H9 (cell line): ENCODE data around the gene MSTO1. TPM values are rescaled to one million over a fixed set of nuclear protein-coding genes. Genes with fewer than 3 reads are reported as not detected.

Experiments
- DNase-seq: peaks from one replicate; pipeline ENCODE4 v3.0.0-alpha.2; 2017
- H2AFZ ChIP-seq: one replicate; pipeline ENCODE4 v1.6.1; 2013; ENCODE audit warnings: mild to moderate bottlenecking, low read length, control low read depth, moderate library complexity
- H2AK5ac ChIP-seq: 2 replicates; pipeline ENCODE4 v1.6.1; 2013; ENCODE audit warnings: low read length, control low read depth, mixed read lengths; ENCODE audit not compliant: insufficient read length
- H2BK120ac ChIP-seq: one replicate; pipeline ENCODE4 v1.6.1; 2013; ENCODE audit warnings: low read depth, mild to moderate bottlenecking, low read length, control low read depth, inconsistent platforms; ENCODE audit not compliant: poor library complexity, severe bottlenecking
- H2BK12ac ChIP-seq: 2 replicates; pipeline ENCODE4 v1.6.1; 2013; ENCODE audit warnings: low read length, control low read depth, mixed read lengths, low read depth; ENCODE audit not compliant: insufficient read length
- H2BK15ac ChIP-seq: 2 replicates; pipeline ENCODE4 v1.6.1; 2013; ENCODE audit warnings: low read depth, low read length, control low read depth
- H2BK20ac ChIP-seq: one replicate; pipeline ENCODE4 v1.6.1; 2013; ENCODE audit warnings: low read depth, mild to moderate bottlenecking, low read length, control low read depth, inconsistent platforms; ENCODE audit not compliant: poor library complexity, severe bottlenecking
- H2BK5ac ChIP-seq: 2 replicates; pipeline ENCODE4 v1.6.1; 2013; ENCODE audit warnings: low read length, control low read depth, mixed read lengths; ENCODE audit not compliant: insufficient read length
- H3K14ac ChIP-seq: 2 replicates; pipeline ENCODE4 v1.6.1; 2013; ENCODE audit warnings: low read length, control low read depth; ENCODE audit not compliant: insufficient read depth
- H3K18ac ChIP-seq: 2 replicates; pipeline ENCODE4 v1.6.1; 2013; ENCODE audit warnings: low read depth, mild to moderate bottlenecking, mixed read lengths, low read length, control low read depth; ENCODE audit not compliant: insufficient read length
- H3K23ac ChIP-seq: 2 replicates; pipeline ENCODE4 v1.6.1; 2013; ENCODE audit warnings: low read length, control low read depth, mixed read lengths, low read depth; ENCODE audit not compliant: insufficient read length
- H3K23me2 ChIP-seq: 2 replicates; pipeline ENCODE4 v1.6.1; 2013; ENCODE audit warnings: low read depth, mild to moderate bottlenecking, mixed read lengths, low read length, control low read depth; ENCODE audit not compliant: insufficient read length, poor library complexity, severe bottlenecking
- H3K27ac ChIP-seq: 2 replicates; pipeline ENCODE4 v1.5.1; 2013; ENCODE audit warnings: low read length, control low read depth, mixed read lengths, low read depth; ENCODE audit not compliant: insufficient read length
- H3K27me3 ChIP-seq: 2 replicates; pipeline ENCODE4 v1.6.1; 2013; ENCODE audit warnings: low read length, control low read depth, inconsistent platforms; ENCODE audit not compliant: insufficient read depth
- H3K4ac ChIP-seq: 2 replicates; pipeline ENCODE4 v1.6.1; 2013; ENCODE audit warnings: low read depth, mild to moderate bottlenecking, control low read depth, inconsistent platforms, low read length, moderate library complexity
- H3K4me1 ChIP-seq: 2 replicates; pipeline ENCODE4 v1.6.1; 2013; ENCODE audit warnings: low read length, control low read depth, inconsistent platforms; ENCODE audit not compliant: insufficient read depth
- H3K4me2 ChIP-seq: 2 replicates; pipeline ENCODE4 v1.6.1; 2013; ENCODE audit warnings: low read length, control low read depth, mixed read lengths; ENCODE audit not compliant: insufficient read length, insufficient read depth
- H3K56ac ChIP-seq: 2 replicates; pipeline ENCODE4 v1.6.1; 2013; ENCODE audit warnings: low read depth, mild to moderate bottlenecking, mixed read lengths, low read length, control low read depth; ENCODE audit not compliant: insufficient read length
- H3K79me1 ChIP-seq: 2 replicates; pipeline ENCODE4 v1.6.1; 2013; ENCODE audit warnings: low read depth, mild to moderate bottlenecking, moderate library complexity, low read length, control low read depth, inconsistent platforms; ENCODE audit not compliant: insufficient read depth, poor library complexity, severe bottlenecking
- H3K79me2 ChIP-seq: 2 replicates; pipeline ENCODE4 v1.6.1; 2013; ENCODE audit warnings: low read length, control low read depth, inconsistent platforms; ENCODE audit not compliant: insufficient read depth
- H3K9ac ChIP-seq: 2 replicates; pipeline ENCODE4 v1.6.1; 2013; ENCODE audit warnings: low read length, control low read depth, mixed read lengths; ENCODE audit not compliant: insufficient read length; ENCODE audit errors: extremely low read depth
- H3K9me3 ChIP-seq: one replicate; pipeline ENCODE4 v1.6.1; 2013; ENCODE audit warnings: low read depth, low read length, inconsistent platforms; ENCODE audit not compliant: control insufficient read depth
- H3T11ph ChIP-seq: one replicate; pipeline ENCODE4 v1.6.1; 2013; ENCODE audit warnings: mild to moderate bottlenecking, low read length, control low read depth, inconsistent platforms
- H4K20me1 ChIP-seq: one replicate; pipeline ENCODE4 v1.6.1; 2013; ENCODE audit not compliant: control insufficient read depth, insufficient read length, insufficient read depth
- H4K5ac ChIP-seq: 2 replicates; pipeline ENCODE4 v1.6.1; 2013; ENCODE audit warnings: low read depth, mild to moderate bottlenecking, mixed read lengths, low read length, control low read depth; ENCODE audit not compliant: insufficient read length
- H4K8ac ChIP-seq: replicated peaks from 2 replicates; pipeline ENCODE4 v1.6.1; 2013; ENCODE audit warnings: low read length, control low read depth, mixed read lengths, low read depth; ENCODE audit not compliant: insufficient read length
- H4K91ac ChIP-seq: 2 replicates; pipeline ENCODE4 v1.6.1; 2013; ENCODE audit warnings: low read depth, mild to moderate bottlenecking, moderate library complexity, mixed read lengths, low read length, control low read depth; ENCODE audit not compliant: insufficient read length
- H3K27ac Mint-ChIP-seq, 3 experiments: 2 replicates in 2 of 3; 3 replicates in 1 of 3; pipeline ENCODE4 v1.8.0; 2020 to 2021; ENCODE audit warnings: mixed read lengths in 3 of 3, mild to moderate bottlenecking in 1 of 3, moderate library complexity in 1 of 3
- H3K27me3 Mint-ChIP-seq: 2 replicates; pipeline ENCODE4 v1.8.0; 2021; ENCODE audit warnings: low read depth, mild to moderate bottlenecking, moderate library complexity, mixed read lengths
- H3K36me3 Mint-ChIP-seq, 3 experiments: 2 replicates in 2 of 3; 3 replicates in 1 of 3; pipeline ENCODE4 v1.8.0; 2020 to 2021; ENCODE audit warnings: low read depth in 3 of 3, mixed read lengths in 3 of 3; ENCODE audit not compliant: insufficient read depth in 1 of 3
- H3K4me1 Mint-ChIP-seq, 2 experiments: 2 replicates each; pipeline ENCODE4 v1.8.0; 2020; ENCODE audit warnings: mixed read lengths in 2 of 2
- H3K4me3 Mint-ChIP-seq, 2 experiments: 2 replicates in 1 of 2; 3 replicates in 1 of 2; pipeline ENCODE4 v1.8.0; 2020 to 2021; ENCODE audit warnings: mild to moderate bottlenecking in 2 of 2, mixed read lengths in 2 of 2, moderate library complexity in 1 of 2
- H3K9me3 Mint-ChIP-seq, 2 experiments: 2 replicates in 1 of 2; 3 replicates in 1 of 2; pipeline ENCODE4 v1.8.0; 2020; ENCODE audit warnings: mild to moderate bottlenecking in 2 of 2, mixed read lengths in 2 of 2, moderate library complexity in 1 of 2
- WGBS: extraction: QIAGEN DNeasy Blood & Tissue Kit; methylation state at CpG from one replicate; pipeline ENCODE4 v1.1.7; 2013; ENCODE audit warnings: missing lambda C conversion rate, low lambda C conversion rate, mixed read lengths; ENCODE audit not compliant: insufficient read length; ENCODE audit errors: extremely low coverage; 5-methylcytosine and 5-hydroxymethylcytosine counted together
- total RNA-seq: library from RNA; stranded (reverse); gene quantifications from 2 replicates; pipeline ENCODE4 v1.2.1, GENCODE V29; 2021
- TF ChIP-seq, protein P1 (sequence below): fragments of 200-600 bp; sonication (generic); conservative IDR thresholded peaks from 3 replicates; pipeline ENCODE4 v1.8.0; 2021; ENCODE audit warnings: antibody characterized with exemption, mild to moderate bottlenecking

MSTO1 gene
- total RNA-seq, 1 experiment from 2014 or later, result 96.2 TPM

DNA sequence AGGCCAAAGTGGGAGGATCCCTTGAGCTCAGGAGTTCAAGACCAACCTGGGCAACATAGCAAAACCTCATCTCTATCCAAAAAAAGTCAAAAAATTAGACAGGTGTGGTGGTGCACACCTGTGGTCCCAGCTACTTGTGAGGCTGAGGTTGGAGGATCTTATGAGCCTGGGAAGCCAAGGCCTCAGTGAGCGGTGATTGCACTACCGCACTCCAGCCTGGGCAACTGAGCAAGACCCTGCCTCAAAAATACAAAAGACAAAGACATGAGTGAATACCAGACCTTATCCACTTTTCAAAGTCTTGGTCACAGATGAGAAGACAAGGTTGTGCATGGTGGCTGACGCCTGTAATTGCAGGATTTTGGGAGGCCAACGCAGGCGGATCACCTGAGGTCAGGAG is 13.2 kb upstream of the MSTO1 start:
- Histone ChIP-seq H4K8ac (no peak overlapping the region), H4K20me1 (no peaks in the 10 kb centered on the region), H3K9me3 (no peaks in the 10 kb centered on the region), H2BK5ac (no peak overlapping the region), H3K23ac (no peak overlapping the region), H2BK120ac (no peak overlapping the region), H2AK5ac (no peak overlapping the region), H2BK12ac (no peak overlapping the region), H3K14ac (no peak overlapping the region), H3K4ac (no peak overlapping the region), H3K18ac (no peak overlapping the region), H3K9ac (no peak overlapping the region), H2BK15ac (no peak overlapping the region), H3K27ac (no peak overlapping the region), H4K5ac (no peak overlapping the region), H3K4me2 (no peak overlapping the region), H3K27me3 (no peaks in the 10 kb centered on the region), H3K79me2 (no peaks in the 10 kb centered on the region), H3T11ph (no peak overlapping the region), H4K91ac (no peak overlapping the region), H3K23me2 (no peaks in the 10 kb centered on the region), H3K79me1 (no peaks in the 10 kb centered on the region), H3K4me1 (no peaks in the 10 kb centered on the region), H3K56ac (no peak overlapping the region), H2AFZ (no peak overlapping the region), H2BK20ac (no peak overlapping the region)
- TF ChIP-seq, protein P1, sequence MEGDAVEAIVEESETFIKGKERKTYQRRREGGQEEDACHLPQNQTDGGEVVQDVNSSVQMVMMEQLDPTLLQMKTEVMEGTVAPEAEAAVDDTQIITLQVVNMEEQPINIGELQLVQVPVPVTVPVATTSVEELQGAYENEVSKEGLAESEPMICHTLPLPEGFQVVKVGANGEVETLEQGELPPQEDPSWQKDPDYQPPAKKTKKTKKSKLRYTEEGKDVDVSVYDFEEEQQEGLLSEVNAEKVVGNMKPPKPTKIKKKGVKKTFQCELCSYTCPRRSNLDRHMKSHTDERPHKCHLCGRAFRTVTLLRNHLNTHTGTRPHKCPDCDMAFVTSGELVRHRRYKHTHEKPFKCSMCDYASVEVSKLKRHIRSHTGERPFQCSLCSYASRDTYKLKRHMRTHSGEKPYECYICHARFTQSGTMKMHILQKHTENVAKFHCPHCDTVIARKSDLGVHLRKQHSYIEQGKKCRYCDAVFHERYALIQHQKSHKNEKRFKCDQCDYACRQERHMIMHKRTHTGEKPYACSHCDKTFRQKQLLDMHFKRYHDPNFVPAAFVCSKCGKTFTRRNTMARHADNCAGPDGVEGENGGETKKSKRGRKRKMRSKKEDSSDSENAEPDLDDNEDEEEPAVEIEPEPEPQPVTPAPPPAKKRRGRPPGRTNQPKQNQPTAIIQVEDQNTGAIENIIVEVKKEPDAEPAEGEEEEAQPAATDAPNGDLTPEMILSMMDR, result no peak
- no CpG with 5 or more reads among the region's 5 CpGs for WGBS
- H3K27me3 Mint-ChIP-seq, result no peaks in the 10 kb centered on the region
- H3K9me3 Mint-ChIP-seq, result no peaks in the 10 kb centered on the region
- peaks cover 23 to 24% of the 10 kb centered on the region in 2 experiments for H3K4me1 Mint-ChIP-seq
- DNase-seq, result no peak
- H3K36me3 Mint-ChIP-seq, result no peaks in the 10 kb centered on the region
- H3K4me3 Mint-ChIP-seq, result no peak overlapping the region
- H3K27ac Mint-ChIP-seq, result no peak overlapping the region
